CD4-positive, alpha-beta T cell treated with Interleukin-4 for 4 hours (primary cell): ENCODE data around the gene C10orf90.

ENCODE experiments used
- DNase-seq: peaks from one replicate; pipeline ENCODE4 v3.0.0-alpha.2; 2020

C10orf90 gene

DNA sequence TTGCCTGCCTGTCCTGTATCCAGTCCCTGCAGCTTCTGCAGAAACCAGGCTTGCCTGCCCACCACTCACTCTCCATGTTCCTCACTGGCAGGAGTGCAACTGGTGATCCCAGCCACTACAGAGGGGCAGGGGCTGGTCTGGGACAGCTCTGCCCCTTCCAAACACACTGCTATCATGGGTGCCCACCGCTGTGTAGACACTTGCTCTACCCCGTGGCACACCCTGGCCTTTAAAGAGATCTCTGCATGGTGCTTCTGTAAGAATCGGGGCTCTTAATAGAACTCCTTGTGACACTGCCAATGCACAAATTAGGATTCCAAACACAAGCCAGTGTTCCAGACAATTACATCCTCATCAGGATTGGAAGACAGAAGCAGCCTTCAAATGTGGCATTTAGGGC, 41.7 kb downstream of the C10orf90 start:
- no peak for DNase-seq

GRCh38 chr10:126621846-126622245, 48.6 kb downstream of the C10orf90 start:
- DNase-seq = no peak

DNA sequence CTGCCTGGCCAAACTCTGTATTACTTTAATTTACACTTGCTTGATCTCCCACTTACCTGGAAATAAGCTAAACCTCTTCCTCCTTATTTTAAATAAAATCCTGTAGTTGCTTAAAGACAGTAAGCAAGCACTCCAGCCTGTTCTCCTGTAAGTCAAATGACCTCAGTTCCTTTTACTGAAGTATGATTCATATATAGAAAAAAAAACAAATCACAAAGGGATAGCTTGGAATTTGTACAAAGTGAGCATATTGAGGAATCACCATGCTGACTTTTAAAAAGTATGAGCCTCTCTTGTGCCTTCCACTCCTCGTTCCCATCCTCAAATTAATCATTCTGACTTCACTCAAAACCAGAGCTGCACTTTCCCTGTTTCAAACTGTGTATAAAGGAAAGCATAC, 52.0 kb downstream of the C10orf90 start:
- DNase-seq = no peak

- no peak for DNase-seq
These were observed 52.8 kb downstream of the C10orf90 start for GRCh38 chr10:126617733-126618132.

GRCh38 chr10:126617208-126617607, 53.3 kb downstream of the C10orf90 start:
- no peak for DNase-seq

DNA sequence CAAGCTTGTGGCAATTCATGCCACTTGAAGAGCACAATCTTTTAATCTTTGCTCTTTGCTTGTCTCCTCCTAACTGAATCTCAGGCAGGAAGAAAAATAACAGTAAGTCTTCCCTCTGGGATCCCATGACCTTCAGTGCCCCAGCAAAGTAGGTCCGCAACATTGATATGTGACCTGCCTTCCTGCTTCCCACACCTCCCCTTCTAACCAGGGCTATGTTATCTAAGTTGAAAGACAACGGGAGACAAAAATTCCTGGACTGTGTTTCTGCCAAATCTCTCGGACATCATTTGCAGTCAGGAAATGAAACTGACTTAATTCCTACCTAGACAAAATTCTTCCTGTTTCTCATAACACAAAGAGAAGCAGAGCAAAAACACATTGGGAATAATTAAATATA, 53.8 kb downstream of the C10orf90 start:
- no peak for DNase-seq

DNA sequence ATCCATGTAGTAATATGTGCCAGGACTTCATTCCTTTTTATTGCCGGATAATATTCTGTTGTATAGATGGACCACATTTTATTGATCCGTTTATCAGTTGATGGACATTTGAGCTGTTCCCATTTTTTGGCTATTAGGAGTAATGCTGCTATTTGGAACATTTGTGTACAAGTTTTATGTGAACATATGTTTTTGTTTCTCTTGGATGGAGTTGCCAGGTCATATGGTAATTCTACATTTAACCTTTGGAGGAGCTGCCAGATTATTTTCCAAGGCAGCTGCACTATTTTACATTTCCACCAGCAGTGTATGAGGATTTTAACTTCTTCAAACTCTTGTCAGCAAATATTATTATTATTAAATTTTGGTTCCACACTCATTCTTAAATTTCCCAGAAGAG, 59.2 kb downstream of the C10orf90 start:
- no peak for DNase-seq

GRCh38 chr10:126609566-126609965, 60.9 kb downstream of the C10orf90 start:
- DNase-seq = no peak

GRCh38 chr10:126599949-126600682, 70.4 kb downstream of the C10orf90 start:
- DNase-seq = no peak

DNA sequence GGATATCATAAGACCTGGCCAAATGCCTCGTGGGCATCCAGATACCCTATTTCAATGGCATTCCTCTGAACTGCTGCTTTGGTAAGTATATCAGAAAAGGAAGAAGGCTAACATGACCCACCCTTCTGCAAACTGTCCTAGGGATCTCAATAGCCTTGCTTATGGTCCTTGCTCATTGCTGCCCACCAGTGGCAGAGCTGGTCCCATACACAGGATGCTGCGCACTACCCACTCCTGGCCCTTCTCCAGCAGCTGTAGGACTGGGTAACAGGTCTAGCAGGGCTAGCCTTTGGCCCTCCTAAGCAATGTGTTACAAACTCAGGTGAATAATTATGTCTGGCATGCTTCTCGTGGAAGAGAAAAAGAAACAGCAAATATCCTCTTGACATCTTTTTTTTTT, 72.5 kb downstream of the C10orf90 start:
- no peak for DNase-seq

DNA sequence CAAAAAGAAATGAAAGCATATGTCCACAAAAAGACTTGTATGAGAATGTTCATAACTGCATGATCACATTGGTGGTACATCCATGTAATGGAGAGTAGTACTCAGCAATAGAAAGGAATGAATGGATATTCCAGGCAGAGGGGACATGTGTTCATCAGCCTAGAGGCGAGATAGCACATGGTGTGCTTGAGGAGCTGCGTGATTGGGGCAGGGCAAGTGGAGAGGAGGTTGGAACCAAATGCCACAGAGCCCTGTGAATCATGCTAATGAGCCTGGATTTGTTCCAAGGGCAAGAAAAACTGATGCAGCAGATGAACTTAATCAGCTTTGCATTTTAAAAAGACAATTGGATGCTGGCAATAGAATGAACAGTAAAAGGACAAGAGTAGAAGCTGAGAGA, 73.3 kb downstream of the C10orf90 start:
- no peak for DNase-seq

GRCh38 chr10:126596472-126597016, 73.9 kb downstream of the C10orf90 start:
- no peak for DNase-seq

DNA sequence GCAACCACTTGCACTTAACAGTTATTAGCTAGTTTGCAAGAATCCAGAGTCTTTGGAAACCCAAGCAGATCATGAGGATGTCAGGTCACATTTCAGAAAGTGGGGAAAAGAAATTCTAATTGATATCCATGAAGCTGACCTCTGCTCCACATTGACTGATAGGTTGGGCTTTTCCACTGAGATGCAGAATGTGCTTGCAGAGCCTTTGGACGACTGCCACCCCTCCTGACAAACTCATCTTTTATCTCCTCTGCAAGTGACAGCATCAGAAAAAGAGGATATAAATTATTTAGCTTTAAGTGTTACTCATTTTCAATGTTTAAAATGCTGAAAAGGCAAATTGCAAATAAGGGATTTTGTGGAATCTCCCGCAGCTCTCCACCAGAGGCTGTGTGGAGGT, 75.3 kb downstream of the C10orf90 start:
- DNase-seq = no peak

GRCh38 chr10:126593968-126594701, 76.4 kb downstream of the C10orf90 start:
- DNase-seq = no peak

GRCh38 chr10:126592901-126593300, 77.6 kb downstream of the C10orf90 start:
- no peak for DNase-seq

- DNase-seq = no peak
These were observed 82.5 kb downstream of the C10orf90 start for GRCh38 chr10:126588024-126588423.

DNA sequence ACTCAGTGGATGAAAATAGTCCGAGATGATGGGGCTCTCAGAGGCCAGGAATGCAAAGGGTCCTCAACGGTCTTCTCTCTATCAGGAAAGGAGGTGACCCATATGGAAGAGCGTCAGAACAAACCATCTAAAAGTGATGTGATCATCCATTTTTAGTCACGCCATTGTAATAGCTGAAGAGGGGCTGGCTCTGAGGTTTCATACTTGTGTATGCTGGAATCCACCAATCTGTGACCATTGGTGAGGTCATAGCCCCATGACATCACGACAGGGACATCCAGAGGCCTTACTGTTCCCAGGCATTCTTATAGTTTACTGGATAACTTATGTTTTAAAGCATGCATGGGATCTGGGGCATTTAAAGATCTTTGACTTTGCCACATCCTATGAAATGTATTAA, 83.6 kb downstream of the C10orf90 start:
- DNase-seq = no peak

DNA sequence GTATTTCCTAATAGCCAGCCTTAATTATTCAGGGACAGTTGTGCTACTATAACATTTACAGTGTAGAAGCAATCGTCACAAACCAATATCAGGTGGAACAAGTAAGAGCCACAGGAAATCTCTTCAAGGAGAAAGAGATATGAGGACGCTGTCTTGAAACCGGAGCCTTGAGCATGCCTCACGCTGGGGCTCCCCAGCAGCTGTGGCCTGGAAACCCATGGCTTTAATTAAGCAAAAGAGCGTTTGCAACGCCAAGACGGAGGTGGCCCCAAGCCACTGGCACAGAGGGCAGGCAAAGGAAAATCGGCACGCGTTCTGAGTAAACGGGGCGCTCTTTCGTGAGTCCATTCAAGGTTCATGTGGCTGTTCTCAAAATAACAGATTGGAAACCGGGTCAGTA, 84.4 kb downstream of the C10orf90 start:
- no peak for DNase-seq

- DNase-seq = no peak
These were observed 85.1 kb downstream of the C10orf90 start for GRCh38 chr10:126585249-126586017.

- DNase-seq = no peak
These were observed 85.7 kb downstream of the C10orf90 start for GRCh38 chr10:126584836-126585235.

- no peak for DNase-seq
These were observed 86.8 kb downstream of the C10orf90 start for GRCh38 chr10:126583552-126584200.

- DNase-seq = no peak
These were observed 88.8 kb downstream of the C10orf90 start for GRCh38 chr10:126581648-126582046.
